ENCODE data around the gene TANGO2. TPM values are rescaled to one million over a fixed set of nuclear protein-coding genes. Genes with fewer than 3 reads are reported as not detected.

Gene TANGO2
- total RNA-seq, 1 donor from 2014 or later: 24.9 TPM

DNA sequence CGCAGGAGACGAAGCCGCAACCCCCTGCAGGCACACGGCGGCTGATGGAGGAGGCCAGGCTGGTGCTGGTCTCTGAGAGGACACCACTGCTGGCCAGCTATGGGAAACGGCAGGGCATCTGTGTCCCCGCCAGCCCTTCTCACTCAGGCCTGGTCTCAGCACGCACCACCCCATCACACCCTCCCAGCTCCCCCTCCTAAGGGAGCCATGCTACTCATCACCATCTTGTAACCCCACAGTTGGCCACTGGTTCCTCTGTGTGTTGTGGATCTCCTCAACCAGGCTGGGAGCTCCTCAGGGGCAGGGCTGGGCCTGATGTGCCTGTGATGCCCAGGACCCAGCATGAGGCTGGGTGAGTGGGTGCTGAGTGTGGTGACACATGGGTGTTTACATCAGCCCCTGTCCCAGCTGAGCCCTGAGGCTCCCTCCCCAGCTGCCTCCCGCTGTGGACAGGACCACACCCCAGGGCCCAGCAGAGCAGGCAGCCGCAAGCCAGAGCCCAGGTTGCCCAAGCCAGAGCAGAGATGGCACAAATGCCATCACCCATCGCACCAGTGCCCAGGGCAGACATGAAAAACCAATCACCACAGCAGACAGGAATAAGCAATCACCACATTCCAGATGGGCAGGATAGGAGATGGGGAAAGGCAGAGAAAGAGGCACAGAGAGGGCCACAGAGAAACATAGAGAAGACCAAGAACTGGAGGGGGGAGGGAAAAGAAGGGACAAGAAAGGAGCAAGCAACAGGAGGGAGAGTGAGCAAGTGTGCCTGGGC, 12.5 kb upstream of the TANGO2 start:
- no peaks in the 10 kb centered on the region for H3K27me3 Mint-ChIP-seq (ENCODE audit: unreplicated experiment)
- H3K9me3 Mint-ChIP-seq (ENCODE audit: unreplicated experiment): peaks cover 13% of the 10 kb centered on the region
- no peak for DNase-seq (ENCODE audit: extremely low spot score, unreplicated experiment)
- H3K4me3 Mint-ChIP-seq (ENCODE audit: unreplicated experiment): no peak overlapping the region
- no peak overlapping the region for H3K27ac Mint-ChIP-seq (ENCODE audit: unreplicated experiment)
- peaks cover 12% of the 10 kb centered on the region for H3K4me1 Mint-ChIP-seq (ENCODE audit: unreplicated experiment)
- no peaks in the 10 kb centered on the region for H3K36me3 Mint-ChIP-seq (ENCODE audit: unreplicated experiment)
- TF ChIP-seq, protein P1, sequence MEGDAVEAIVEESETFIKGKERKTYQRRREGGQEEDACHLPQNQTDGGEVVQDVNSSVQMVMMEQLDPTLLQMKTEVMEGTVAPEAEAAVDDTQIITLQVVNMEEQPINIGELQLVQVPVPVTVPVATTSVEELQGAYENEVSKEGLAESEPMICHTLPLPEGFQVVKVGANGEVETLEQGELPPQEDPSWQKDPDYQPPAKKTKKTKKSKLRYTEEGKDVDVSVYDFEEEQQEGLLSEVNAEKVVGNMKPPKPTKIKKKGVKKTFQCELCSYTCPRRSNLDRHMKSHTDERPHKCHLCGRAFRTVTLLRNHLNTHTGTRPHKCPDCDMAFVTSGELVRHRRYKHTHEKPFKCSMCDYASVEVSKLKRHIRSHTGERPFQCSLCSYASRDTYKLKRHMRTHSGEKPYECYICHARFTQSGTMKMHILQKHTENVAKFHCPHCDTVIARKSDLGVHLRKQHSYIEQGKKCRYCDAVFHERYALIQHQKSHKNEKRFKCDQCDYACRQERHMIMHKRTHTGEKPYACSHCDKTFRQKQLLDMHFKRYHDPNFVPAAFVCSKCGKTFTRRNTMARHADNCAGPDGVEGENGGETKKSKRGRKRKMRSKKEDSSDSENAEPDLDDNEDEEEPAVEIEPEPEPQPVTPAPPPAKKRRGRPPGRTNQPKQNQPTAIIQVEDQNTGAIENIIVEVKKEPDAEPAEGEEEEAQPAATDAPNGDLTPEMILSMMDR (IDR thresholded peaks at IDR 0.05): no peak

GRCh38 chr22:20009018-20009491, 11.9 kb upstream of the TANGO2 start:
- H3K4me3 Mint-ChIP-seq (ENCODE audit: unreplicated experiment): no peak overlapping the region
- H3K27me3 Mint-ChIP-seq (ENCODE audit: unreplicated experiment): no peaks in the 10 kb centered on the region
- H3K27ac Mint-ChIP-seq (ENCODE audit: unreplicated experiment): no peak overlapping the region
- H3K4me1 Mint-ChIP-seq (ENCODE audit: unreplicated experiment): peaks cover 12% of the 10 kb centered on the region
- no peak for DNase-seq (ENCODE audit: extremely low spot score, unreplicated experiment)
- TF ChIP-seq, protein P1 (IDR thresholded peaks at IDR 0.05): no peak
- peaks cover 7% of the 10 kb centered on the region for H3K9me3 Mint-ChIP-seq (ENCODE audit: unreplicated experiment)
- H3K36me3 Mint-ChIP-seq (ENCODE audit: unreplicated experiment): no peaks in the 10 kb centered on the region

DNA sequence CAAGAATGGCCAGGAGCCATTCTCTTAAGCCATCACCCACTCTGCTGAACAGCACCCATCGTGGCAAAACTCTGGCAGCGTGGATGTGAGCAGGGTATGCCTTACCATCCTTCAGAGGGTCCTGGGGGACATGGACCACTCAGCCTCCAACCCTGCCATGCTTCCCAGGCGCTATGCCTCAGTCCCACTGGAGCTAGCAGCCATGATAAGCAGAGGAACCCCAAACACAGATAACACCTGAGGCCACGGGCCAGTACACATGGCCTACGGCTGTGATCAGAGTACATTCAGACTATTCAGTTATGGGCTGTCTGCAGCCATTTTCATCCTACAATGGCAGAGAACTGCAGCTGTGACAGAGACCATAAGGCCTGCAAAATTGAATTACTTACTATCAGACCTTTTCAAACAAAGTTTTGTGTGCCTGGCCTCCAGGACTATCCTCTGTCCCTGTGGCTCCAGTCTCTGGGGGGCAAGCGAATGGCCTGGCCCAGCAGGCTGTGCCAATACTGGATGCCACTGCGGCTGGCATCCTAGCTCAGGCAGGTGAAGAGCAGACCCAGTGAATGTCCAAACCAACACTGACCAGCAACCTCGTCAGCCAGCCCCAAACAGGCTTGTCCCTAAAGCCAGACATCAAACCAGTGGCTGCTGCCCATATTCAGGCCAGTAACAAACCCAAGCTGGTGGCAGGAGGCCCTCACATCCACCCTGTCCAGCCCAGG, 11.2 kb upstream of the TANGO2 start:
- Mint-ChIP-seq H3K27me3 (ENCODE audit: unreplicated experiment) (no peaks in the 10 kb centered on the region), H3K27ac (ENCODE audit: unreplicated experiment) (no peak overlapping the region), H3K9me3 (ENCODE audit: unreplicated experiment) (peaks cover under 1% of the 10 kb centered on the region), H3K4me1 (ENCODE audit: unreplicated experiment) (peaks cover 12% of the 10 kb centered on the region), H3K36me3 (ENCODE audit: unreplicated experiment) (no peaks in the 10 kb centered on the region), H3K4me3 (ENCODE audit: unreplicated experiment) (no peak overlapping the region)
- DNase-seq (ENCODE audit: extremely low spot score, unreplicated experiment): no peak
- TF ChIP-seq, protein P1 (IDR thresholded peaks at IDR 0.05): no peak

GRCh38 chr22:20010307-20011122, 10.4 kb upstream of the TANGO2 start:
- Mint-ChIP-seq H3K4me3 (ENCODE audit: unreplicated experiment) (no peak overlapping the region), H3K27me3 (ENCODE audit: unreplicated experiment) (peaks cover 6% of the 10 kb centered on the region), H3K36me3 (ENCODE audit: unreplicated experiment) (no peaks in the 10 kb centered on the region), H3K27ac (ENCODE audit: unreplicated experiment) (no peak overlapping the region), H3K4me1 (ENCODE audit: unreplicated experiment) (peaks cover 12% of the 10 kb centered on the region), H3K9me3 (ENCODE audit: unreplicated experiment) (no peaks in the 10 kb centered on the region)
- DNase-seq (ENCODE audit: extremely low spot score, unreplicated experiment): no peak
- TF ChIP-seq, protein P1 (IDR thresholded peaks at IDR 0.05): no peak
